CD4-positive, alpha-beta T cell treated with Interleukin-21 for 1 hour (primary cell): ENCODE measurements around the gene SNED1.

ENCODE experiments used
- DNase-seq: peaks from one replicate; pipeline ENCODE4 v3.0.0-alpha.2; 2020

Gene SNED1

GRCh38 chr2:240960309-240960970 is 38.0 kb upstream of the SNED1 start:
- DNase-seq: no peak

GRCh38 chr2:240960971-240961876 is 37.2 kb upstream of the SNED1 start:
- no peak for DNase-seq

GRCh38 chr2:240961910-240962299 is 36.5 kb upstream of the SNED1 start:
- no peak for DNase-seq

- DNase-seq: no peak
These were observed 35.9 kb upstream of the SNED1 start for GRCh38 chr2:240962300-240963064.

- DNase-seq: no peak
These were observed 35.2 kb upstream of the SNED1 start for GRCh38 chr2:240963065-240963867.

GRCh38 chr2:240963868-240964703 is 34.3 kb upstream of the SNED1 start:
- no peak for DNase-seq

- no peak for DNase-seq
These were observed 33.6 kb upstream of the SNED1 start for GRCh38 chr2:240964704-240965295.

- DNase-seq: no peak
These were observed 33.0 kb upstream of the SNED1 start for GRCh38 chr2:240965296-240965904.

GRCh38 chr2:240965905-240966456 is 32.4 kb upstream of the SNED1 start:
- no peak for DNase-seq

- DNase-seq: no peak
These were observed 31.9 kb upstream of the SNED1 start for GRCh38 chr2:240966457-240966905.

GRCh38 chr2:240966906-240967680 is 31.3 kb upstream of the SNED1 start:
- no peak for DNase-seq

- DNase-seq: no peak
These were observed 30.5 kb upstream of the SNED1 start for GRCh38 chr2:240967681-240968621.

- DNase-seq: no peak
These were observed 29.4 kb upstream of the SNED1 start for GRCh38 chr2:240968731-240969624.

GRCh38 chr2:240970104-240970503 is 28.3 kb upstream of the SNED1 start:
- no peak for DNase-seq

- no peak for DNase-seq
These were observed 27.6 kb upstream of the SNED1 start for GRCh38 chr2:240970816-240971215.

GRCh38 chr2:240972201-240972600 is 26.2 kb upstream of the SNED1 start:
- no peak for DNase-seq
